Measurements from ENCODE around the gene KLK8.

Gene KLK8

DNA sequence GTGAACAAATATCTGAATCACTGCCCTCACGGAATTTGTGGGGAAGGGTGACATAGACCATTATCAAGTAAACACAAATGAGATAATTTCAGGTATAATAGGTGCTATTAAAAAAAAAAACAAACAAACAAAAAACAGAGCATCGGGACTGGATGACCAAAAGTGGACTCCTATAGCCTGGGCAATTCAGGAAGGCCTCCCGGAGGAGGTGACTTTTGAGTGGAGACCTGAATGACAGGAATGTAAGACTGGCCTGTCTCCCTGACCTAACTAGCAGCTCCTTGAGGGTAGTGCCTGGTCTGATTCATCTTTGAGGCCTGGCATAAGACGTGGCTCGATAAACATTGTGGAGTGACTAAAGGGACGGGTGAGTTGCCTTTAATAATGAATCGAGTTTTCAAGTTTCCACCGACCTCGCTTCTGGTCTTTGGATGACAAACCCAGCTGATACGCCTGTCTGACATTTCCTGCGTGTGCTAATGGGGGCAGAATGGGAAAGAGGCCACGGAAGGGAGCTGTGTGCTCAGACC is 11.3 kb upstream of the KLK8 start:
- H3K27ac ChIP-seq = no peak overlapping the region
- H3K9me3 ChIP-seq (ENCODE audit: low read depth, low read length) = no peaks in the 10 kb centered on the region
- no peak overlapping the region for H3K4me3 ChIP-seq
- no peaks in the 10 kb centered on the region for H3K36me3 ChIP-seq (ENCODE audit: insufficient read depth, low read length)
- no peak overlapping the region for H3K9ac ChIP-seq (ENCODE audit: insufficient read length)
- DNase-seq (ENCODE audit: low read depth, low spot score) = no peak
- TF ChIP-seq POLR2AphosphoS5 (IDR thresholded peaks at IDR 0.05; ENCODE audit: borderline replicate concordance, low read depth, low read length) (no peak), EZH2 (IDR thresholded peaks at IDR 0.05) (no peak), FOXP2 (optimal IDR thresholded peaks at IDR 0.05; ENCODE audit: control extremely low read depth, extremely low read length, insufficient read depth) (no peak)

DNA sequence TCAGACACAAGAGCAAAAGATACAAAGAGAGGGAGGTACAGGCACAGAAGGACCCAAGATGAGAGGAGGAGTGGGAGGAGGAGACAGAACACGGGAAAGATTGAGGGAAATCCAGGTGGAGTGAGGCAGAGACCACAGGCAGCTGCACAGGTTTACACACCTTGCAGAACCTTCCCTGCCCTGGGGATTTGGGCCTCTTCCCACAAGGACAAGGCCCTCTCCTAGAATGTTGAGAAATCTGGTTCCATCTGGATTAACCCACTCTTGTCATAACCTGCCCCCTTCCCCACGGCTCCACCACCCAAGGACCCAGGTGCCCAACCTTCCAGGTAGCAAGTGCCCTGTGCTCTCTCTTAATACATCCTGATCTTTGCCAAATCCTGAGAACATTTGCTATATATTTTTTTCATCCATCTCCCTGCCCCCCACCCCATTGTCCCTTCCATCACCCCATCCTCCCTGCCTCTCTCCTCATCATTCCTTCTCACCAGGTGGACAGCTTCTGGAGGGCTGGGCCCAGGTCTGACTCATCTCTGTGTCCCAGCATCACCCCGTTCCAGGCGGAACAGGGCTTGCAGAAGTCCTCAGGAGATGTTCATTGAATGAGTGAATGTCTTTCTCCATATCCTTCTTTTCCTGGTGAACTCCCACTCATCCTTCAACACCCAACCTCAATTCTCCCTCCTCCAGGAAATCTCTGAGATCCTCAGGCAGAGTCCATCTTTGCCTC is 8.8 kb upstream of the KLK8 start:
- Histone ChIP-seq H3K27ac (no peak overlapping the region), H3K9me3 (ENCODE audit: low read depth, low read length) (no peaks in the 10 kb centered on the region), H3K9ac (ENCODE audit: insufficient read length) (no peak overlapping the region), H3K36me3 (ENCODE audit: insufficient read depth, low read length) (no peaks in the 10 kb centered on the region), H3K4me3 (no peak overlapping the region)
- TF ChIP-seq FOXP2 (optimal IDR thresholded peaks at IDR 0.05; ENCODE audit: control extremely low read depth, extremely low read length, insufficient read depth) (no peak), EZH2 (IDR thresholded peaks at IDR 0.05) (no peak), POLR2AphosphoS5 (IDR thresholded peaks at IDR 0.05; ENCODE audit: borderline replicate concordance, low read depth, low read length) (no peak)
- DNase-seq (ENCODE audit: low read depth, low spot score) = no peak

DNA sequence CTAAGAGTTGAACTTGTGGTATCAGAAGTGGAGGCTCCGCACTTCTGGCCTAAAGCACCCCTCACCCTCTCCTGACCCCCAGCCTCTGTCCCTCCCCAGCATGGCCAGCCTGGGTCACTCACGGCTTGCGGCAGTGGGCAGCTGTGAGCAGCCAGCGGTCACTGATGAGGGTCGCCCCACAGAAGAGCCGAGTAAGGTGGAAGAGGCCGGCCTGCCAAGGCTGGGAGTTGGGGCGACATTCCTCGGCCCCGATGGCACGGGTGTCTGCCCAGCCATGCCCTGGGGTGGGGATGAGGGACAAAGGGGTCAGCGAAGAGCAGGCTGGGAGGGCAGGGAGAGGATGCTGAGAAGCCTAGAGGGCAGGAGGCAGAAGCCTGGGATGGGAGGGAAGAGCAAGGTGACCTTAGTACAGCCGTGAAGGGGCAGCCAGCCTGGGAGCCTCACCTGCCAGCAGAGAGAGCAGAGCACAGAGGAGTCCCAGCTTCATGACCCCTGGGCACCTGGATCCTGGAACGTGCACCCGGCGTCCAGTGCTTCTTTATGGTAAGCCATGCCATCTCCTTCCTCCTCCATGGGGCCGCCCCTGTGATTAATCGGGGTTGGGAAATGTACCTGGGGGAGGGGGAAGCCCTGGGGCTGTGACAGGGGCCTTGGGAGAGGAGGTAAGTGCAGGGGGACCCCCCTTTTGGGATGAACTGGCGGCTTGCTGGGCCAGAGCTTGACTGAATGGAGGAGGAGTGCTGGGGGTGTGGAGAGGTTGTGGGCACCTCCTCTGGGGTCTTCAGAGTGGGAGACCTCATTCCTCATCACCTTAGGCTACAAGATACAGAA is 7.9 kb upstream of the KLK8 start:
- Histone ChIP-seq H3K9ac (ENCODE audit: insufficient read length) (no peak overlapping the region), H3K4me3 (no peak overlapping the region), H3K9me3 (ENCODE audit: low read depth, low read length) (no peaks in the 10 kb centered on the region), H3K36me3 (ENCODE audit: insufficient read depth, low read length) (no peaks in the 10 kb centered on the region), H3K27ac (no peak overlapping the region)
- DNase-seq (ENCODE audit: low read depth, low spot score) = no peak
- TF ChIP-seq FOXP2 (optimal IDR thresholded peaks at IDR 0.05; ENCODE audit: control extremely low read depth, extremely low read length, insufficient read depth) = no peak
- no peak for TF ChIP-seq POLR2AphosphoS5 (IDR thresholded peaks at IDR 0.05; ENCODE audit: borderline replicate concordance, low read depth, low read length)
- TF ChIP-seq EZH2 (IDR thresholded peaks at IDR 0.05) = no peak

DNA sequence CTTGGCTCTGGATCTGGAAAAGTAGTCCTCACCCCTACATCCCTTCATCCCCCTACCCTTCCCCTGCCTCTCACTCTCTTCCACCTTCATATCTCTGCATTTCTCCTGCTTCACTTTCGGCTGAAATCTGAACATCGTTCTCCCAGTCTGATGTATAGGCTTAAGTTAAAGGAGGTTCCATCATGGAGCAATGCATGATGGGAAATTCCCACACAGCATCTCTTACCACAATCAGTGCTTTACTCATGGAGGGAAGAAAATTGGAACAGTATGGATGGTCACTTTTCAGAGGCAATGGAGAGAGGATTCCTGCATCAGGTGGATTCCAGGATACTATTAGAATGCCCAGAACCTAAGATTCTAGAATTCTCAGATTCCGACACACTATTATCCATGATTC is 6.1 kb upstream of the KLK8 start:
- Histone ChIP-seq H3K27ac (no peak overlapping the region), H3K9me3 (ENCODE audit: low read depth, low read length) (no peaks in the 10 kb centered on the region), H3K4me3 (no peak overlapping the region), H3K9ac (ENCODE audit: insufficient read length) (no peak overlapping the region), H3K36me3 (ENCODE audit: insufficient read depth, low read length) (no peaks in the 10 kb centered on the region)
- no peak for DNase-seq (ENCODE audit: low read depth, low spot score)
- TF ChIP-seq FOXP2 (optimal IDR thresholded peaks at IDR 0.05; ENCODE audit: control extremely low read depth, extremely low read length, insufficient read depth) (no peak), POLR2AphosphoS5 (IDR thresholded peaks at IDR 0.05; ENCODE audit: borderline replicate concordance, low read depth, low read length) (no peak), EZH2 (IDR thresholded peaks at IDR 0.05) (no peak)

DNA sequence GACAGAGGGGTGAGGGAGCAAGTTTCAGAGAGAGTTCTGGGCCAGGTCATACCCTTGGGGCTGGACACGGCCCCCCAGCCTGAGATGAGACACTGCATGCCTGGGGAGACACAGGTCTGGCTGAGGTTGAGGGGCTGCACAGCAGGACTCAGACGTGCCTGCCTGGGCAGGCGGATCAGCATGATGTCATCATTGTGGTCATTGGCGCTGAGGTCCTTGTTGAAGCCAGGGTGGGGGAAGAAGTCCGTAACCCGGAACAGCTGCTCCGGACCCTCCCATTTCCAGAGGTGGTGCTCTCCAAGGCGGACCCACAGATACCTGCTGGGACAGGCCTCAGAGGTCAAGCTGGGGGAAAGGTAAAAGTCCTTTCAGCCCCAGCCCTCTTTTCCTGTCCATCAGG is 5.0 kb upstream of the KLK8 start:
- Histone ChIP-seq H3K4me3 (no peak overlapping the region), H3K27ac (no peak overlapping the region), H3K9ac (ENCODE audit: insufficient read length) (no peak overlapping the region), H3K36me3 (ENCODE audit: insufficient read depth, low read length) (no peaks in the 10 kb centered on the region), H3K9me3 (ENCODE audit: low read depth, low read length) (no peaks in the 10 kb centered on the region)
- DNase-seq (ENCODE audit: low read depth, low spot score) = no peak
- no peak for TF ChIP-seq POLR2AphosphoS5 (IDR thresholded peaks at IDR 0.05; ENCODE audit: borderline replicate concordance, low read depth, low read length)
- no peak for TF ChIP-seq FOXP2 (optimal IDR thresholded peaks at IDR 0.05; ENCODE audit: control extremely low read depth, extremely low read length, insufficient read depth)
- no peak for TF ChIP-seq EZH2 (IDR thresholded peaks at IDR 0.05)

DNA sequence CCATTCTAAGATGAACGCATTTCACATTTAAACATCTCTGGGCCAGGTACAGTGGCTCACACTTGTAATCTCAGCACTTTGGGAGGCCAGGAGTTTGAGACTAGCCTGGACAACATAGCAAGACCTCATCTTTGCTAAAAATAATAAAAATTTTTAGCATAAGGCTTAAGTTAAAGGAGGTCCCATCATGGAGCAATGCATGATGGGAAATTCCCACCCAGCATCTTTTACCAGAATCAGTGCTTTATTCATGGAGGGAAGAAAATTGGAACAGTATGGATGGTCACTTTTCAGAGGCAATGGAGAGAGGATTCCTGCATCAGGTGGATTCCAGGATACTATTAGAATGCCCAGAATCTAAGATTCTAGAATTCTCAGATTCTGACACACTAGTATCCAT is 3.8 kb upstream of the KLK8 start:
- TF ChIP-seq EZH2 (IDR thresholded peaks at IDR 0.05) (no peak), POLR2AphosphoS5 (IDR thresholded peaks at IDR 0.05; ENCODE audit: borderline replicate concordance, low read depth, low read length) (no peak), FOXP2 (optimal IDR thresholded peaks at IDR 0.05; ENCODE audit: control extremely low read depth, extremely low read length, insufficient read depth) (no peak)
- Histone ChIP-seq H3K4me3 (no peak overlapping the region), H3K9ac (ENCODE audit: insufficient read length) (no peak overlapping the region), H3K36me3 (ENCODE audit: insufficient read depth, low read length) (no peaks in the 10 kb centered on the region), H3K9me3 (ENCODE audit: low read depth, low read length) (no peaks in the 10 kb centered on the region), H3K27ac (no peak overlapping the region)
- no peak for DNase-seq (ENCODE audit: low read depth, low spot score)

DNA sequence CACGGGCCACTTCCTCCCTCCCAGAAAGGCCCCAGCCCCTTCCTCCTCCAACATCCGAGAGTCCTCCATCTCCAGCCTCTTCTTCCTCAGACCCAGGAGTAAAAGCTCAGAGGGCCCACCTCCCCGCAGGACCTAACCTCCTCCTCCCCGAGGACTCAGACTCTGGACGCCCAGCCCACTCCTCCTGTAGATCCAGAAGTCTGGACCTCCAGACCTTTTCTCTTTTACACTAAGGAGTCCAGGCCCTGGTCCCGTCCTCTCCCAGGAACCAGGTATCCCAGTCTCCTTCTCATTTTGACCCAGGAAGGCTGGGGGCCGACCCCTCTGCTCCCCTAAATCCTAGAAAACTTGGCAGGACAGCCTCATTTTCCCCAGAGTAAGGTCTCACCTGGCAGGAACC is 1.9 kb upstream of the KLK8 start:
- no peaks in the 10 kb centered on the region for H3K9me3 ChIP-seq (ENCODE audit: low read depth, low read length)
- DNase-seq (ENCODE audit: low read depth, low spot score) = no peak
- no peak overlapping the region for H3K9ac ChIP-seq (ENCODE audit: insufficient read length)
- H3K4me3 ChIP-seq = no peak overlapping the region
- TF ChIP-seq FOXP2 (optimal IDR thresholded peaks at IDR 0.05; ENCODE audit: control extremely low read depth, extremely low read length, insufficient read depth) (no peak), POLR2AphosphoS5 (IDR thresholded peaks at IDR 0.05; ENCODE audit: borderline replicate concordance, low read depth, low read length) (no peak), EZH2 (IDR thresholded peaks at IDR 0.05) (no peak)
- no peaks in the 10 kb centered on the region for H3K36me3 ChIP-seq (ENCODE audit: insufficient read depth, low read length)
- H3K27ac ChIP-seq = no peak overlapping the region

DNA sequence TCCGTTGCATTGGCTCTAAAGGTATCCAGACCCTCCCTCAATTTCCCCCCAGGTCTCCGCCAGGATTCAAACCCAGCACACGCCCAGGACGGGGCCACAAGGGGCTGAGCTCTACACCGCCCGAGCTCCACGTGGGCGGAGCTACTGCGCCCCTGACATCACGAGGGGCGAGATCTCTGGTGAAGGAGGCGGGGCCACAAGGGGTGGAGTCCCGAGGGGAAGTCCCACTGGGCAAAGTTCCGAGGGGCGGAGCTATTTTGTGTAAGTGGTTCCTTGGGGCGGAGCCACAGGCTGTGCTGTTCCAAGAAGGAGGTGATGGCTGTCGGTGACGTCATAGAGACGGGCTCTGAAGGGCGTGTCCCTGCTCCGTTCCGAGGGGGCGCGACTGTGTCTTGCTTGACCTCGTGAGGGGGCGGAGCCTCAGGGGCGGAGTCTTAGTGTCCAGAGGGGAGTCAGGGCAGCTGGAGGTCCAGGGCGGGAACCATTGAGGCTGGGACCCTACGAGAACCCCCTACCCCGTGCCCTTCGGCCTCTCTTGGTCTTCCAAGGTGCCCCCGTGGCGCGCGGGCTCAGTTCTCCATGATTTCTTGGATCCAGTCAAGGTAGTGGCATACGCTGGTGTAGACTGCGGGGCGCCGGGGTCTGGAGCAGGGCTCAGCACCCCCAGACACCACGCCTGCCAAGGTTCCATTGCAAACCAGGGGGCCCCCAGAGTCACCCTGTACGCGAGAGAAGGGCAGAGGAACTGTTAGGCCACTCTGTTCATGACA is 1.3 kb upstream of the KLK8 start:
- Histone ChIP-seq H3K27ac (no peak overlapping the region), H3K9ac (ENCODE audit: insufficient read length) (no peak overlapping the region), H3K36me3 (ENCODE audit: insufficient read depth, low read length) (no peaks in the 10 kb centered on the region), H3K4me3 (no peak overlapping the region; the same call in 1 of the 2 replicates), H3K9me3 (ENCODE audit: low read depth, low read length) (no peaks in the 10 kb centered on the region)
- no peak for TF ChIP-seq FOXP2 (optimal IDR thresholded peaks at IDR 0.05; ENCODE audit: control extremely low read depth, extremely low read length, insufficient read depth)
- no peak for TF ChIP-seq POLR2AphosphoS5 (IDR thresholded peaks at IDR 0.05; ENCODE audit: borderline replicate concordance, low read depth, low read length)
- no peak for TF ChIP-seq EZH2 (IDR thresholded peaks at IDR 0.05)
- no peak for DNase-seq (ENCODE audit: low read depth, low spot score)

Measured in SK-N-MC (cell line).